GM12864 (cell line): ENCODE results near the gene PSAP.

ENCODE experiments used
- DNase-seq: peaks from one replicate; pipeline ENCODE4 v3.0.0-alpha.2; 2011; ENCODE audit warnings: low read depth
- H3K4me3 ChIP-seq: 2 replicates; pipeline ENCODE4 v1.5.1; 2011; ENCODE audit warnings: mild to moderate bottlenecking, low read depth, low read length, control low read depth
- CTCF ChIP-seq: IDR thresholded peaks from 2 replicates; pipeline ENCODE4 v1.5.1; 2011; ENCODE audit warnings: low read depth, mild to moderate bottlenecking, moderate library complexity, low read length, control low read depth, inconsistent platforms; ENCODE audit errors: missing control alignments

PSAP gene

GRCh38 chr10:71834343-71834674 is 16.7 kb downstream of the PSAP start:
- no peak for DNase-seq
- no peak overlapping the region for H3K4me3 ChIP-seq
- TF ChIP-seq CTCF, result no peak

- DNase-seq, result no peak
- H3K4me3 ChIP-seq, result no peak overlapping the region
- TF ChIP-seq CTCF, result no peak
Measured at GRCh38 chr10:71833451-71834342, 17.4 kb downstream of the PSAP start.

GRCh38 chr10:71832967-71833366 is 18.1 kb downstream of the PSAP start:
- H3K4me3 ChIP-seq, result no peak overlapping the region
- TF ChIP-seq CTCF, result no peak
- DNase-seq, result no peak

- H3K4me3 ChIP-seq, result no peak overlapping the region
- TF ChIP-seq CTCF, result no peak
- DNase-seq, result no peak
Measured at GRCh38 chr10:71831646-71832552, 19.2 kb downstream of the PSAP start.

- no peak for TF ChIP-seq CTCF
- no peak for DNase-seq
- H3K4me3 ChIP-seq, result no peak overlapping the region
Measured at GRCh38 chr10:71830726-71831125, 20.3 kb downstream of the PSAP start.

GRCh38 chr10:71829896-71830295 is 21.2 kb downstream of the PSAP start:
- DNase-seq, result no peak
- H3K4me3 ChIP-seq, result no peak overlapping the region
- TF ChIP-seq CTCF, result no peak
